Measurements from ENCODE around the gene ADCY3.

ADCY3 gene

GRCh38 chr2:24788816-24789215, 131.2 kb downstream of the ADCY3 start:
- H3K27ac ChIP-seq = no peak overlapping the region
- no peaks in the 10 kb centered on the region for H3K27me3 ChIP-seq (ENCODE audit: insufficient read depth, low read depth, severe bottlenecking)
- no peaks in the 10 kb centered on the region for H3K9me3 ChIP-seq (ENCODE audit: severe bottlenecking)
- DNase-seq = no peak
- H3K36me3 ChIP-seq = peaks cover 10% of the 10 kb centered on the region
- no peak overlapping the region for H3K4me3 ChIP-seq (ENCODE audit: low read depth, low read length)
- no peak for TF ChIP-seq CTCF (IDR thresholded peaks at IDR 0.05; ENCODE audit: low read depth, low read length)

- Histone ChIP-seq H3K4me3 (ENCODE audit: low read depth, low read length) (no peak overlapping the region), H3K9me3 (ENCODE audit: severe bottlenecking) (no peaks in the 10 kb centered on the region), H3K36me3 (peaks cover 4% of the 10 kb centered on the region; the same call in 1 of the 2 replicates), H3K27ac (no peak overlapping the region), H3K27me3 (ENCODE audit: insufficient read depth, low read depth, severe bottlenecking) (no peaks in the 10 kb centered on the region)
- no peak for DNase-seq
- no peak for TF ChIP-seq CTCF (IDR thresholded peaks at IDR 0.05; ENCODE audit: low read depth, low read length)
These were observed 132.5 kb downstream of the ADCY3 start for GRCh38 chr2:24787532-24787931.

GRCh38 chr2:24785671-24786321, 134.2 kb downstream of the ADCY3 start:
- no peak for TF ChIP-seq CTCF (IDR thresholded peaks at IDR 0.05; ENCODE audit: low read depth, low read length)
- H3K4me3 ChIP-seq (ENCODE audit: low read depth, low read length) = no peak overlapping the region
- H3K27me3 ChIP-seq (ENCODE audit: insufficient read depth, low read depth, severe bottlenecking) = no peaks in the 10 kb centered on the region
- H3K27ac ChIP-seq = no peak overlapping the region
- no peak for DNase-seq
- peaks cover 4% of the 10 kb centered on the region; the same call in 1 of the 2 replicates for H3K36me3 ChIP-seq
- no peaks in the 10 kb centered on the region for H3K9me3 ChIP-seq (ENCODE audit: severe bottlenecking)

- H3K27ac ChIP-seq = no peak overlapping the region
- no peak overlapping the region for H3K4me3 ChIP-seq (ENCODE audit: low read depth, low read length)
- no peaks in the 10 kb centered on the region for H3K27me3 ChIP-seq (ENCODE audit: insufficient read depth, low read depth, severe bottlenecking)
- H3K36me3 ChIP-seq = no peaks in the 10 kb centered on the region
- no peak for DNase-seq
- no peak for TF ChIP-seq CTCF (IDR thresholded peaks at IDR 0.05; ENCODE audit: low read depth, low read length)
- H3K9me3 ChIP-seq (ENCODE audit: severe bottlenecking) = no peaks in the 10 kb centered on the region
These were observed 136.4 kb downstream of the ADCY3 start for GRCh38 chr2:24783641-24784040.

- no peak overlapping the region for H3K27ac ChIP-seq
- no peak overlapping the region for H3K4me3 ChIP-seq (ENCODE audit: low read depth, low read length)
- DNase-seq = no peak
These were observed 140.9 kb downstream of the ADCY3 start for GRCh38 chr2:24779116-24779515.

More at GRCh38 chr2:24779116-24779515, 140.9 kb downstream of the ADCY3 start:
- H3K9me3 ChIP-seq (ENCODE audit: severe bottlenecking) = no peaks in the 10 kb centered on the region
- TF ChIP-seq CTCF (IDR thresholded peaks at IDR 0.05; ENCODE audit: low read depth, low read length) = no peak
- no peaks in the 10 kb centered on the region for H3K36me3 ChIP-seq
- no peaks in the 10 kb centered on the region for H3K27me3 ChIP-seq (ENCODE audit: insufficient read depth, low read depth, severe bottlenecking)
